ENCODE data around the gene ABITRAM. TPM values are rescaled to one million over a fixed set of nuclear protein-coding genes. Genes with fewer than 3 reads are reported as not detected.

The ABITRAM gene
- total and polyA plus RNA-seq, 2 of the 13 experiments (the other 11 are each of a cell fraction or from before 2014, with no cell fraction given), result 10.2 to 21.6 TPM

- TF ChIP-seq, protein P1, sequence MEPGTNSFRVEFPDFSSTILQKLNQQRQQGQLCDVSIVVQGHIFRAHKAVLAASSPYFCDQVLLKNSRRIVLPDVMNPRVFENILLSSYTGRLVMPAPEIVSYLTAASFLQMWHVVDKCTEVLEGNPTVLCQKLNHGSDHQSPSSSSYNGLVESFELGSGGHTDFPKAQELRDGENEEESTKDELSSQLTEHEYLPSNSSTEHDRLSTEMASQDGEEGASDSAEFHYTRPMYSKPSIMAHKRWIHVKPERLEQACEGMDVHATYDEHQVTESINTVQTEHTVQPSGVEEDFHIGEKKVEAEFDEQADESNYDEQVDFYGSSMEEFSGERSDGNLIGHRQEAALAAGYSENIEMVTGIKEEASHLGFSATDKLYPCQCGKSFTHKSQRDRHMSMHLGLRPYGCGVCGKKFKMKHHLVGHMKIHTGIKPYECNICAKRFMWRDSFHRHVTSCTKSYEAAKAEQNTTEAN (CRISPR knock-in tag; conservative IDR thresholded peaks at IDR 0.05), result peak; percentile 76; the same call in 1 of the 2 replicates
- TF ChIP-seq BHLHE40 (IDR thresholded peaks at IDR 0.05; ENCODE audit: low read length) (no peak), AHR (CRISPR knock-in tag; IDR thresholded peaks at IDR 0.05) (no peak), ZNF350 (CRISPR knock-in tag; IDR thresholded peaks at IDR 0.05; ENCODE audit: borderline replicate concordance, low read depth) (no peak), HOXD1 (CRISPR knock-in tag; IDR thresholded peaks at IDR 0.05) (no peak), ZBTB34 (CRISPR knock-in tag; IDR thresholded peaks at IDR 0.05) (no peak), ZNF512 (CRISPR knock-in tag; IDR thresholded peaks at IDR 0.05) (no peak), ZSCAN31 (CRISPR knock-in tag; IDR thresholded peaks at IDR 0.05; ENCODE audit: low read depth) (no peak), ZMYM2 (CRISPR knock-in tag; IDR thresholded peaks at IDR 0.05) (no peak), NFE2 (CRISPR knock-in tag; IDR thresholded peaks at IDR 0.05) (no peak), ZNF33B (CRISPR knock-in tag; IDR thresholded peaks at IDR 0.05) (no peak), SMARCE1 (IDR thresholded peaks at IDR 0.05; ENCODE audit: borderline replicate concordance) (no peak), MAFF (IDR thresholded peaks at IDR 0.05; ENCODE audit: low read depth, low read length) (no peak), HINFP (CRISPR knock-in tag; IDR thresholded peaks at IDR 0.05; ENCODE audit: low read depth) (no peak), ZNF430 (CRISPR knock-in tag; IDR thresholded peaks at IDR 0.05) (no peak), FOXM1 (CRISPR knock-in tag; IDR thresholded peaks at IDR 0.05) (no peak), NCOA2 (CRISPR knock-in tag; IDR thresholded peaks at IDR 0.05) (peak; percentile 91), ZNF577 (CRISPR knock-in tag; IDR thresholded peaks at IDR 0.05; ENCODE audit: borderline replicate concordance, low read depth) (no peak), ZKSCAN5 (CRISPR knock-in tag; IDR thresholded peaks at IDR 0.05) (peak; percentile 90), ZNF746 (CRISPR knock-in tag; IDR thresholded peaks at IDR 0.05) (no peak)
- TF ChIP-seq, protein P2, sequence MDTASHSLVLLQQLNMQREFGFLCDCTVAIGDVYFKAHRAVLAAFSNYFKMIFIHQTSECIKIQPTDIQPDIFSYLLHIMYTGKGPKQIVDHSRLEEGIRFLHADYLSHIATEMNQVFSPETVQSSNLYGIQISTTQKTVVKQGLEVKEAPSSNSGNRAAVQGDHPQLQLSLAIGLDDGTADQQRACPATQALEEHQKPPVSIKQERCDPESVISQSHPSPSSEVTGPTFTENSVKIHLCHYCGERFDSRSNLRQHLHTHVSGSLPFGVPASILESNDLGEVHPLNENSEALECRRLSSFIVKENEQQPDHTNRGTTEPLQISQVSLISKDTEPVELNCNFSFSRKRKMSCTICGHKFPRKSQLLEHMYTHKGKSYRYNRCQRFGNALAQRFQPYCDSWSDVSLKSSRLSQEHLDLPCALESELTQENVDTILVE (CRISPR knock-in tag; IDR thresholded peaks at IDR 0.05), result no peak
These were observed 44.5 kb upstream of the ABITRAM start (continued) for GRCh38 chr9:108889649-108890067.
